Stimulated activated CD8-positive, alpha-beta memory T cell treated with anti-CD3 and anti-CD28 coated beads, Interleukin-12 subunit alpha, Interleukin-12 subunit beta, amount 100 ng/mL, for 24 hours (primary cell): ENCODE measurements around the gene SEC16B.

Experiments used
- DNase-seq: peaks from one replicate; pipeline ENCODE4 v3.0.0-alpha.2; 2020; ENCODE audit errors: extremely low read depth

SEC16B gene

GRCh38 chr1:177979272-177979671, 9.4 kb upstream of the SEC16B start:
- DNase-seq, result no peak

GRCh38 chr1:177978530-177978929, 8.7 kb upstream of the SEC16B start:
- DNase-seq, result no peak

- no peak for DNase-seq
Measured at GRCh38 chr1:177977141-177977540, 7.3 kb upstream of the SEC16B start.

GRCh38 chr1:177976596-177976995, 6.7 kb upstream of the SEC16B start:
- DNase-seq, result no peak

GRCh38 chr1:177975588-177976495, 6.0 kb upstream of the SEC16B start:
- DNase-seq, result no peak

GRCh38 chr1:177973585-177973984, 3.7 kb upstream of the SEC16B start:
- DNase-seq, result no peak

GRCh38 chr1:177969109-177969508, 749 bp downstream of the SEC16B start:
- no peak for DNase-seq

- no peak for DNase-seq
Measured at GRCh38 chr1:177966199-177966598, 3.7 kb downstream of the SEC16B start.

- DNase-seq, result no peak
Measured at GRCh38 chr1:177965293-177965692, 4.6 kb downstream of the SEC16B start.

GRCh38 chr1:177964336-177964735, 5.5 kb downstream of the SEC16B start:
- no peak for DNase-seq

- DNase-seq, result no peak
Measured at GRCh38 chr1:177960939-177961622, 8.8 kb downstream of the SEC16B start.

GRCh38 chr1:177959811-177960515, 9.9 kb downstream of the SEC16B start:
- DNase-seq, result no peak

GRCh38 chr1:177958092-177958491, 11.8 kb downstream of the SEC16B start:
- no peak for DNase-seq

- no peak for DNase-seq
Measured at GRCh38 chr1:177954076-177954475, 15.8 kb downstream of the SEC16B start.

GRCh38 chr1:177953549-177953948, 16.3 kb downstream of the SEC16B start:
- DNase-seq, result no peak

- no peak for DNase-seq
Measured at GRCh38 chr1:177952691-177953090, 17.2 kb downstream of the SEC16B start.

- DNase-seq, result no peak
Measured at GRCh38 chr1:177952249-177952648, 17.6 kb downstream of the SEC16B start.

- DNase-seq, result no peak
Measured at GRCh38 chr1:177950506-177950905, 19.4 kb downstream of the SEC16B start.

- no peak for DNase-seq
Measured at GRCh38 chr1:177948336-177948972, 21.4 kb downstream of the SEC16B start.

- DNase-seq, result no peak
Measured at GRCh38 chr1:177947623-177948022, 22.2 kb downstream of the SEC16B start.

GRCh38 chr1:177945943-177946650, 23.8 kb downstream of the SEC16B start:
- DNase-seq, result no peak
